ENCODE data around the gene TXNL4B. TPM values are rescaled to one million over a fixed set of nuclear protein-coding genes. Genes with fewer than 3 reads are reported as not detected.

The TXNL4B gene
- total RNA-seq, 4 donors from 2014 or later = 4.6 to 7.5 (median 6.4) TPM

GRCh38 chr16:72036098-72036497, 57.3 kb downstream of the TXNL4B start:
- 83% methylated on average over 5 of the region's 5 CpGs for WGBS
- Histone ChIP-seq H3K4me1 (no peaks in the 10 kb centered on the region), H3K27me3 (no peaks in the 10 kb centered on the region), H3K27ac (replicated peaks in 1 of 4) (no peak overlapping the region), H3K4me3 (no peak overlapping the region), H3K36me3 (peaks cover 0 to 28% (median 14%) of the 10 kb centered on the region in 4 donors), H3K9me3 (no peaks in the 10 kb centered on the region)
- no peak for DNase-seq (ENCODE audit: extremely low spot score)
- intact Hi-C loops (cut with DNase I) = no loop called here
- TF ChIP-seq CTCF (IDR thresholded peaks at IDR 0.05) = no peak
- TF ChIP-seq EP300 (IDR thresholded peaks at IDR 0.05) = no peak

Other genes with a start within 250 kb of the TXNL4B start
- 10 to 100 TPM; 32.8 to 54.6 (median 42.9) TPM for gene ATXN1L, start 247.6 kb downstream of the TXNL4B start, total RNA-seq
- 1 to 10 TPM; 2.1 to 6.5 (median 5.9) TPM for gene ZNF821, start 209.4 kb downstream of the TXNL4B start, total RNA-seq
- 100 to 1,000 TPM; 132 to 186 (median 166) TPM for gene IST1, start 198.1 kb downstream of the TXNL4B start, total RNA-seq
- under 1 TPM in 3 of 4 donors, not detected in 1; 0.06 to 0.42 (median 0.17) TPM for gene PKD1L3, start 93.2 kb downstream of the TXNL4B start, total RNA-seq
- 1 to 10 TPM; 3.3 to 6.8 (median 4.7) TPM for gene DHODH, start 84.9 kb downstream of the TXNL4B start, total RNA-seq
- 1 to 10 TPM in 3 of 4 donors, not detected in 1; 1.1 to 6.1 (median 1.3) TPM for gene HP, start 39.1 kb downstream of the TXNL4B start, total RNA-seq
- under 1 TPM in 3 of 4 donors, not detected in 1; 0.57 to 0.71 (median 0.66) TPM for gene HPR, start 30.4 kb downstream of the TXNL4B start, total RNA-seq
- gene DHX38, start 227 bp upstream of the TXNL4B start, total RNA-seq = 10 to 100 TPM; 59.0 to 70.2 (median 62.8) TPM
- under 1 TPM in 1 of 4 donors, not detected in 3; 0.50 TPM for gene PMFBP1, start 78.5 kb upstream of the TXNL4B start, total RNA-seq